HepG2 (cell line): Measurements from ENCODE around the gene GPR27. TPM values are rescaled to one million over a fixed set of nuclear protein-coding genes. Genes with fewer than 3 reads are reported as not detected.

Experiments used
- ATAC-seq: fragments of 200-7000 bp; cut with Tn5 transposase; 3 replicates; pipeline ENCODE4 v1.9.1; 2020; ENCODE audit warnings: mild to moderate bottlenecking, moderate library complexity
- BruUV-seq: library from RNA; stranded (reverse); fragments of 400-500 nt; replicated peaks from 2 replicates; lab custom pipeline; 2021; lab: Mats Ljungman, UMichigan
- CTCF ChIA-PET: fragments of 300-600 bp; formaldehyde crosslinking; extraction: SDS; loops from one replicate; lab custom pipeline; 2021; ENCODE audit warnings: low total read pairs, inconsistent platforms, low intra/inter-chr PET ratio; lab: Yijun Ruan, JAX
- POLR2A ChIA-PET: fragments of 350-600 bp; sonication (Branson Sonifier 250); formaldehyde crosslinking; loops from one replicate; lab custom pipeline; 2020; ENCODE audit warnings: antibody characterized with exemption, inconsistent platforms; lab: Yijun Ruan, JAX
- DNase-seq: peaks from one replicate; pipeline ENCODE4 v3.0.0-alpha.2; 2015; ENCODE audit warnings: low spot score
- FAIRE-seq: peaks from 3 replicates; lab custom pipeline; 2011; peaks lifted over from hg19 to GRCh38; lab: Jason Lieb, UNC
- H2AFZ ChIP-seq: one replicate; pipeline ENCODE4 v1.6.1; 2011; ENCODE audit warnings: low read length, inconsistent platforms
- H3K27ac ChIP-seq: fragments of 300-600 bp; 3 replicates; pipeline ENCODE4 v1.8.0; 2011; ENCODE audit warnings: mixed run types, mild to moderate bottlenecking, mixed read lengths, low read length, inconsistent platforms; ENCODE audit not compliant: insufficient read depth; ENCODE audit errors: extremely low read length
- H3K27me3 ChIP-seq, 2 experiments: fragments of 200-600 bp in 1 of 2; 2 replicates in 1 of 2; 3 replicates in 1 of 2; pipeline versions ENCODE4 v1.6.0 to v1.8.0; 2011; ENCODE audit warnings: low read length in 2 of 2, mild to moderate bottlenecking in 2 of 2, moderate library complexity in 2 of 2, inconsistent platforms in 1 of 2; ENCODE audit not compliant: insufficient read depth in 2 of 2, control insufficient read depth in 1 of 2
- H3K36me3 ChIP-seq, 2 experiments: fragments of 200-600 bp in 1 of 2; replicated peaks in 1 of 2; 2 replicates in 1 of 2; 3 replicates in 1 of 2; pipeline versions ENCODE4 v1.5.1 to v1.8.0; 2011; ENCODE audit warnings: low read length in 2 of 2, inconsistent platforms in 1 of 2; ENCODE audit not compliant: insufficient read depth in 2 of 2, control insufficient read depth in 1 of 2
- H3K4me1 ChIP-seq: 2 replicates; pipeline ENCODE4 v1.5.1; 2012; ENCODE audit warnings: low read length, inconsistent platforms; ENCODE audit not compliant: insufficient read depth
- H3K4me2 ChIP-seq: 2 replicates; pipeline ENCODE4 v1.6.0; 2011; ENCODE audit warnings: low read depth, low read length, inconsistent platforms
- H3K4me3 ChIP-seq, 3 experiments: fragments of 200-600 bp in 1 of 3; sonication (generic), shearing (Covaris generic) in 1 of 3; replicated peaks in 1 of 3; 2 replicates each; pipeline ENCODE4 v1.5.1; 2011 to 2016; ENCODE audit warnings: low read length in 3 of 3, inconsistent platforms in 2 of 3, low read depth in 2 of 3, mild to moderate bottlenecking in 2 of 3, control low read depth in 1 of 3, mixed read lengths in 1 of 3; ENCODE audit not compliant: insufficient read depth in 1 of 3
- H3K79me2 ChIP-seq: one replicate; pipeline ENCODE4 v1.6.1; 2011; ENCODE audit warnings: low read length, inconsistent platforms; ENCODE audit not compliant: insufficient read depth
- H3K9ac ChIP-seq: 2 replicates; pipeline ENCODE4 v1.6.0; 2011; ENCODE audit warnings: mild to moderate bottlenecking, low read depth, low read length, inconsistent platforms; ENCODE audit not compliant: insufficient read depth
- H3K9me3 ChIP-seq: 2 replicates; pipeline ENCODE4 v1.5.1; 2012; ENCODE audit warnings: mild to moderate bottlenecking, low read length
- H4K20me1 ChIP-seq: 2 replicates; pipeline ENCODE4 v1.6.0; 2011; ENCODE audit warnings: inconsistent platforms, mild to moderate bottlenecking, low read length, moderate library complexity; ENCODE audit not compliant: insufficient read depth
- AGO2 ChIP-seq: fragments of 200-400 bp; formaldehyde crosslinking; optimal IDR thresholded peaks from 2 replicates; pipeline ENCODE3; 2017; ENCODE audit warnings: mild to moderate bottlenecking, low read depth, low read length, moderate library complexity
- CEBPZ ChIP-seq: IDR thresholded peaks from 2 replicates; pipeline ENCODE4 v1.6.1; 2012; ENCODE audit warnings: low read length, improper control_type of control experiment
- ELF4 ChIP-seq: sonication (generic); formaldehyde crosslinking; IDR thresholded peaks from 2 replicates; pipeline ENCODE4 v1.5.0; 2020; ENCODE audit warnings: missing genetic modification reagents, mild to moderate bottlenecking, moderate library complexity, borderline replicate concordance
- JDP2 ChIP-seq: sonication (generic); formaldehyde crosslinking; IDR thresholded peaks from 2 replicates; pipeline ENCODE4 v1.8.1; 2022; ENCODE audit warnings: missing genetic modification reagents, borderline replicate concordance
- MAFF ChIP-seq: IDR thresholded peaks from 2 replicates; pipeline ENCODE4 v1.6.1; 2011; ENCODE audit warnings: low read depth, low read length, improper control_type of control experiment
- MAFK ChIP-seq, 2 experiments: IDR thresholded peaks in 1 of 2; conservative IDR thresholded peaks in 1 of 2; 2 replicates each; pipeline ENCODE4 v1.6.1; 2011; ENCODE audit warnings: improper control_type of control experiment in 2 of 2, low read length in 2 of 2
- MNT ChIP-seq: fragments of 450-650 bp; IDR thresholded peaks from 2 replicates; pipeline ENCODE4 v1.6.1; 2016
- NFKBIZ ChIP-seq: IDR thresholded peaks from 2 replicates; pipeline ENCODE4 v1.6.1; 2018; ENCODE audit warnings: missing genetic modification reagents, missing compliant biosample characterization
- SNAPC2 ChIP-seq: sonication (generic); formaldehyde crosslinking; IDR thresholded peaks from 2 replicates; pipeline ENCODE4 v1.8.1; 2022; ENCODE audit warnings: mild to moderate bottlenecking, missing genetic modification reagents
- SP5 ChIP-seq: IDR thresholded peaks from 2 replicates; pipeline ENCODE4 v1.6.1; 2016; ENCODE audit warnings: low read depth, borderline replicate concordance
- ZNF234 ChIP-seq: sonication (generic); formaldehyde crosslinking; conservative IDR thresholded peaks from 2 replicates; pipeline ENCODE4 v1.5.1; 2020; ENCODE audit warnings: mild to moderate bottlenecking, missing genetic modification reagents
- ZNF577 ChIP-seq: sonication (generic); formaldehyde crosslinking; IDR thresholded peaks from 2 replicates; pipeline ENCODE4 v1.4.0; 2020; ENCODE audit warnings: mild to moderate bottlenecking, low read depth, missing genetic modification reagents, borderline replicate concordance
- WGBS: methylation state at CpG from one replicate; pipeline ENCODE4 v1.1.6; 2017; ENCODE audit warnings: low lambda C conversion rate; 5-methylcytosine and 5-hydroxymethylcytosine counted together
- in situ Hi-C: cut with HindIII; loops from 2 replicates; pipeline ENCODE4 v1.10.0; 2017; ENCODE audit warnings: low pct_unique_long_range_greater_than_20kb; ENCODE audit not compliant: extremely low pct_ligation_motif_present
- intact Hi-C: fragments of 100-400 bp; cut with micrococcal nuclease; formaldehyde crosslinking; loops from one replicate; pipeline ENCODE4 v1.10.0; 2022; ENCODE audit not compliant: unreplicated experiment
- polyA plus RNA-seq, 8 experiments: library from polyadenylated mRNA; depleted of rRNA in 3 of 8; stranded (reverse) in 7 of 8; unstranded in 1 of 8; fragments of >200 nt; fragmentation: Illumina TruSeq in 4 of 8; extraction: Trizol in 4 of 8; gene quantifications; 2 replicates each; pipeline versions ENCODE4 v1.2.1 to v1.2.3, GENCODE V29; 2011 to 2016; ENCODE audit warnings: low read depth in 4 of 8, missing spikeins in 1 of 8, mixed read lengths in 1 of 8; ENCODE audit not compliant: insufficient read depth in 1 of 8
- total RNA-seq, 5 experiments: library from RNA; depleted of rRNA; stranded (reverse); fragments of >200 nt; fragmentation: Illumina TruSeq; extraction: Trizol; gene quantifications; 2 replicates each; pipeline ENCODE4 v1.2.3, GENCODE V29; 2016; ENCODE audit warnings: low read depth in 1 of 5
- TF ChIP-seq, protein P1 (sequence below): sonication (generic); formaldehyde crosslinking; IDR thresholded peaks from 2 replicates; pipeline ENCODE4 v1.9.0; 2021; ENCODE audit warnings: missing genetic modification reagents, borderline replicate concordance

GPR27 gene
- total and polyA plus RNA-seq, 2 of the 13 experiments (the other 11 are each of a cell fraction or from before 2014, with no cell fraction given), result not detected

DNA sequence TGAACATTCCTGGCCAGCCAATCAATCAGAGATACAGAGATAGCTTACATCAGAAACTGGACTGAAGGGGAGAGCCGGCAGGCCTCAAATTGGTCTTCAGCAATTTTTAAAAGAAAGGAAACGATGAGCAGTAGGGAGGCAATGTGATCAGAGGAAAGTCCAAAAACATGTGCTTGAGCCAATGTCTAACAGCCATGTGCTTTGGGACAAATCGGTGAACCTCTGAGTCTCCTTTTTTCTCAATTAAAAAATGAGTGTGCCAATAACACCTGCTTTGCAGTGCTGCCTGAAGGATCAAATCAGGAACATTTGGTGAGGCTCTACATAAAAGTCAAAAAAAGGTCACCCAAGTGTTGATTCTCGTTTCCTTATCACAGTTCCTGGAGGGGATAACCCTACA, 21.0 kb upstream of the GPR27 start:
- Histone ChIP-seq H3K9ac (no peak overlapping the region), H3K4me3 (no peak overlapping the region), H3K9me3 (no peaks in the 10 kb centered on the region), H3K27me3 (peaks cover 0 to 9% of the 10 kb centered on the region in 2 experiments; a peak in 2 of 5 replicates), H3K4me1 (no peaks in the 10 kb centered on the region), H3K27ac (no peak overlapping the region), H3K79me2 (no peaks in the 10 kb centered on the region), H3K36me3 (no peaks in the 10 kb centered on the region), H4K20me1 (no peaks in the 10 kb centered on the region), H2AFZ (no peak overlapping the region), H3K4me2 (no peak overlapping the region)
- in situ Hi-C loops (no loop called here), intact Hi-C loops (no loop called here)
- FAIRE-seq (no peak), ATAC-seq (no peak), DNase-seq (no peak)
- CTCF ChIA-PET, result no interaction called here
- POLR2A ChIA-PET, result no interaction called here
- WGBS, result 9% methylated on average over 4 of the region's 4 CpGs
- TF ChIP-seq MNT, result peak; percentile 55; the same call in 1 of the 2 replicates
- TF ChIP-seq CEBPZ, result no peak
- BruUV-seq, result no TSS peak

DNA sequence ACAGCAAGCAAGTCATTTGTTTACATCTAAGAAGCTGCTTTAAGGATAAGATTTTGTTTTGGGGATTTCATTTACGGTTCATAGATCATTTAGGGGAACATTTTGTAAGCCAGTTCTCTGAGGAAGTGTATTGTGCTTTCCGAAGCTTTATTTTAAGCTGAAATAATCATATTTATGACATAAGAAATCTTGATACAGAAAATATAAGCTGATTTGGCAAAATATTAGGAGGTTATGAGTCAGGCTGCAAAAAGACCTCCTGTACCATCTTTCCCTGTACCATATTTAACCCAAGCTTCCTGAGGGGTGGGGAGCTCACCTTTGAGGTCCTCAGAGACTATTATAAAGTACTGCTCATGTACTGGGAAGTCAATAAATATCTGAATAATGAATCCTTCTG, 20.3 kb upstream of the GPR27 start:
- FAIRE-seq, result no peak
- no peak overlapping the region for H3K4me3 ChIP-seq
- H3K9me3 ChIP-seq, result no peaks in the 10 kb centered on the region
- DNase-seq, result no peak
- no peaks in the 10 kb centered on the region for H3K36me3 ChIP-seq
- no peak overlapping the region for H3K4me2 ChIP-seq
- H3K4me1 ChIP-seq, result no peaks in the 10 kb centered on the region
- no peak for ATAC-seq
- in situ Hi-C loops (no loop called here), intact Hi-C loops (no loop called here)
- H3K27ac ChIP-seq, result no peak overlapping the region
- WGBS, result 2% methylated on average over 2 of the region's 2 CpGs
- no peaks in the 10 kb centered on the region for H4K20me1 ChIP-seq
- no peak overlapping the region for H3K9ac ChIP-seq
- no TSS peak for BruUV-seq
- CTCF ChIA-PET, result no interaction called here
- no peak overlapping the region for H2AFZ ChIP-seq
- POLR2A ChIA-PET, result no interaction called here
- no peaks in the 10 kb centered on the region for H3K79me2 ChIP-seq
- peaks cover 0 to 9% of the 10 kb centered on the region in 2 experiments; a peak in 2 of 5 replicates for H3K27me3 ChIP-seq
- TF ChIP-seq MAFK (conservative IDR thresholded peaks at IDR 0.05 in 1 of 2, IDR thresholded peaks at IDR 0.05 in 1 of 2; ENCODE audit: low read length in 2 of 2), result peak; percentile 25 to 68; a peak in 3 of 4 replicates
- TF ChIP-seq ZNF234 (CRISPR knock-in tag), result no peak
- TF ChIP-seq MAFF, result peak; percentile 64; the same call in 1 of the 2 replicates
- no peak for TF ChIP-seq JDP2 (CRISPR knock-in tag)
- TF ChIP-seq AGO2, result no peak
- TF ChIP-seq, protein P1, sequence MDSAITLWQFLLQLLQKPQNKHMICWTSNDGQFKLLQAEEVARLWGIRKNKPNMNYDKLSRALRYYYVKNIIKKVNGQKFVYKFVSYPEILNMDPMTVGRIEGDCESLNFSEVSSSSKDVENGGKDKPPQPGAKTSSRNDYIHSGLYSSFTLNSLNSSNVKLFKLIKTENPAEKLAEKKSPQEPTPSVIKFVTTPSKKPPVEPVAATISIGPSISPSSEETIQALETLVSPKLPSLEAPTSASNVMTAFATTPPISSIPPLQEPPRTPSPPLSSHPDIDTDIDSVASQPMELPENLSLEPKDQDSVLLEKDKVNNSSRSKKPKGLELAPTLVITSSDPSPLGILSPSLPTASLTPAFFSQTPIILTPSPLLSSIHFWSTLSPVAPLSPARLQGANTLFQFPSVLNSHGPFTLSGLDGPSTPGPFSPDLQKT (CRISPR knock-in tag), result no peak
- no peak for TF ChIP-seq SP5 (CRISPR knock-in tag)
- no peak for TF ChIP-seq ZNF577 (CRISPR knock-in tag)
- TF ChIP-seq NFKBIZ (CRISPR knock-in tag), result no peak
- TF ChIP-seq ELF4 (CRISPR knock-in tag), result no peak
- TF ChIP-seq SNAPC2 (CRISPR knock-in tag), result no peak
